HEK293 (cell line): ENCODE data around the gene SELENOI.

Source experiments
- ATF2 ChIP-seq: fragments of 450-650 bp; formaldehyde crosslinking; IDR thresholded peaks from 2 replicates; pipeline ENCODE4 v1.5.1; 2016; ENCODE audit warnings: missing biosample characterization, missing genetic modification characterization, low read depth
- BCL11A ChIP-seq: fragments of 450-650 bp; formaldehyde crosslinking; IDR thresholded peaks from 2 replicates; pipeline ENCODE4 v1.5.1; 2016; ENCODE audit warnings: low read depth, missing biosample characterization, missing genetic modification characterization
- CTCF ChIP-seq: fragments of 450-650 bp; formaldehyde crosslinking; IDR thresholded peaks from 2 replicates; pipeline ENCODE4 v1.5.1; 2016; ENCODE audit warnings: missing biosample characterization, missing genetic modification characterization
- SETDB1 ChIP-seq: IDR thresholded peaks from one replicate; pipeline ENCODE4 v1.6.1; 2017; ENCODE audit warnings: mild to moderate bottlenecking, low read length, moderate library complexity, mixed read lengths; ENCODE audit not compliant: insufficient read length
- YY1 ChIP-seq: fragments of 450-650 bp; formaldehyde crosslinking; IDR thresholded peaks from 2 replicates; pipeline ENCODE4 v1.5.1; 2018; ENCODE audit warnings: missing biosample characterization, missing genetic modification characterization
- ZBTB8A ChIP-seq: fragments of 450-650 bp; formaldehyde crosslinking; IDR thresholded peaks from 2 replicates; pipeline ENCODE4 v1.5.1; 2016; ENCODE audit warnings: missing biosample characterization, missing genetic modification characterization
- ZNF280D ChIP-seq: fragments of 450-650 bp; formaldehyde crosslinking; IDR thresholded peaks from 2 replicates; pipeline ENCODE4 v1.5.1; 2016; ENCODE audit warnings: missing biosample characterization, missing genetic modification characterization
- ZNF398 ChIP-seq: fragments of 450-650 bp; formaldehyde crosslinking; IDR thresholded peaks from 2 replicates; pipeline ENCODE4 v1.5.1; 2017; ENCODE audit warnings: missing biosample characterization, missing genetic modification characterization
- ZNF426 ChIP-seq: fragments of 450-650 bp; formaldehyde crosslinking; IDR thresholded peaks from 2 replicates; pipeline ENCODE4 v1.5.1; 2017; ENCODE audit warnings: missing biosample characterization, missing genetic modification characterization, mild to moderate bottlenecking, inconsistent platforms, moderate library complexity
- ZNF510 ChIP-seq: fragments of 450-650 bp; formaldehyde crosslinking; IDR thresholded peaks from 2 replicates; pipeline ENCODE4 v1.5.1; 2018; ENCODE audit warnings: mild to moderate bottlenecking, missing genetic modification characterization, missing biosample characterization; ENCODE audit not compliant: insufficient replicate concordance
- ZNF549 ChIP-seq: fragments of 450-650 bp; IDR thresholded peaks from 2 replicates; pipeline ENCODE4 v1.5.1; 2018; ENCODE audit warnings: missing biosample characterization, missing genetic modification characterization, mild to moderate bottlenecking, inconsistent platforms, moderate library complexity
- ZNF558 ChIP-seq: fragments of 450-650 bp; formaldehyde crosslinking; IDR thresholded peaks from 2 replicates; pipeline ENCODE4 v1.5.1; 2016; ENCODE audit warnings: missing biosample characterization, missing genetic modification characterization
- ZNF670 ChIP-seq: fragments of 450-650 bp; formaldehyde crosslinking; IDR thresholded peaks from 2 replicates; pipeline ENCODE4 v1.5.1; 2016; ENCODE audit warnings: missing biosample characterization, missing genetic modification characterization, low read depth
- ZNF785 ChIP-seq: fragments of 450-650 bp; formaldehyde crosslinking; IDR thresholded peaks from 2 replicates; pipeline ENCODE4 v1.5.1; 2016; ENCODE audit warnings: missing biosample characterization, missing genetic modification characterization

- no peak for TF ChIP-seq ZNF558 (tag by site-specific recombination)
- TF ChIP-seq ZNF785 (tag by site-specific recombination): no peak
- no peak for TF ChIP-seq YY1 (tag by site-specific recombination)
- no peak for TF ChIP-seq ZNF549 (tag by site-specific recombination)
- TF ChIP-seq SETDB1: no peak
- TF ChIP-seq ZNF510 (tag by site-specific recombination): no peak
- no peak for TF ChIP-seq ZNF426
- no peak for TF ChIP-seq CTCF (tag by site-specific recombination)
- no peak for TF ChIP-seq ZNF670 (tag by site-specific recombination)
- no peak for TF ChIP-seq ZBTB8A (tag by site-specific recombination)
- no peak for TF ChIP-seq BCL11A
- TF ChIP-seq ZNF280D (tag by site-specific recombination): no peak
- TF ChIP-seq ATF2: no peak
- TF ChIP-seq ZNF398 (tag by site-specific recombination): no peak
These were observed 92.6 kb downstream of the SELENOI start for GRCh38 chr2:26438526-26438925.
